ENCODE data around the gene NTMT1.
A peak's percentile ranks its signal among the peaks of the same experiment; 100 is the strongest.
"Not testable (repeated sequence)": the region's sequence is repeated elsewhere in the genome, so short reads cannot be mapped to it uniquely, and the experiment has no call there.

NTMT1 gene

DNA sequence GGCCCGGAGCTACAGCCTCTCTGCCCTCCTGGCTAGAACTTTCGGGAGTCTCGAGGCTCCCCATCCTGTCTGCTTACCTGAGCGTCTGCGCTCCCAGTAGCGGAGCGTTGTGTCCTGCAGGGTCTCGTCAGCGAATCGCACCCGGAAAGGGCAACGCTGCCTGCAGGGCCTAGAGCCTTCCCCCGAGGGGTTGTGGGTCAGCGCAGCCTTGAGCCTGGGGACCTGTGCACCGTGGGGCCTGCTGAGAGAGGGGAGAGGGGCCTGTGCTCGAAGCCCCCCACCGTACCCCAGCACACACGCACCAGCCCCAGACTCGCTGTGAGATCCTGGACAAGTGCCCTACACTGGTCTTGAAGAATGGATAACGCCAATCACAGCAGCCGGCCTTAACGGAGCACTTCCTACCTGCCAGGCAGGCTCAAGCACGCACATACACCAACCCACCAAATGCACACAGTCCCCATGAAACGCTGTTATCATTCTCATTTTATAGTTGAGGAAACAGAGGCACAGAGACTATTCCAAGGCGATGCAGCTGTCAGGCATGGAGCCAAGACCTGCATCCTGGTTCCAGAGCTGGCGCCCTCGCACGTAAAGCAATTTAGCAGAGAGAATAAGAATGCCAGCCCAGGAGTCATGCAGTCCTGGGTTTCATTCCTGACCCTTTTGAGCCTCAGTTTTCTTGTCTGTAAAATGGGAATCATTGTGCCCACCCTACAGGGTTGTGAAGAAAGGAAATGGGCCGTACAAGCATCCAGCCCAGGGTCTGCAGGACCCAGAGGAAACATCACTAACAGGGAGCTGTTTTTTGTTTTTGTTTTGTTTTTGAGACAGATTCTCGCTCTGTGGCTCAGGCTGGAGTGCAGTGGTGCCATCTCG lies 10.3 kb upstream of the NTMT1 start:
- DNase-seq = no peak

DNA sequence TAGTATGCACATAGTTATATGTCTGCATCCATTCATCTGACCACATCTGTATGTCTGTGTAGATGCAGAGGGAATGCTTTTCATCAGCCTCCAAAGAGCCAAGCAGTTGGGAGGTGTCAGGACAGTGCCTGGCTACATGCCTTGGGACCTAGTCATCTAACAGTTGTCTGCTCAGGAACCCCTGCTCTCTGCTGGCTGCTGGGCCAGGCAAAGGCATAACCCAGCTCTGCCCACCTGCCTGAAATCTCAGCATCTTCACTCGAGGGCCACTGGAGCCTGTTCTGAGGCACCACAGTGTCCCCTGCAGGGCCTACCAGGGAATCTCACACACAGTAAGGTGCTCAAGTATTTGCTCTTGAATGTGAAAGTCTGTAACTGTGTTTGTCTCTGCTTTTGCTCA lies 8.8 kb upstream of the NTMT1 start:
- peak; percentile 56 for DNase-seq

DNA sequence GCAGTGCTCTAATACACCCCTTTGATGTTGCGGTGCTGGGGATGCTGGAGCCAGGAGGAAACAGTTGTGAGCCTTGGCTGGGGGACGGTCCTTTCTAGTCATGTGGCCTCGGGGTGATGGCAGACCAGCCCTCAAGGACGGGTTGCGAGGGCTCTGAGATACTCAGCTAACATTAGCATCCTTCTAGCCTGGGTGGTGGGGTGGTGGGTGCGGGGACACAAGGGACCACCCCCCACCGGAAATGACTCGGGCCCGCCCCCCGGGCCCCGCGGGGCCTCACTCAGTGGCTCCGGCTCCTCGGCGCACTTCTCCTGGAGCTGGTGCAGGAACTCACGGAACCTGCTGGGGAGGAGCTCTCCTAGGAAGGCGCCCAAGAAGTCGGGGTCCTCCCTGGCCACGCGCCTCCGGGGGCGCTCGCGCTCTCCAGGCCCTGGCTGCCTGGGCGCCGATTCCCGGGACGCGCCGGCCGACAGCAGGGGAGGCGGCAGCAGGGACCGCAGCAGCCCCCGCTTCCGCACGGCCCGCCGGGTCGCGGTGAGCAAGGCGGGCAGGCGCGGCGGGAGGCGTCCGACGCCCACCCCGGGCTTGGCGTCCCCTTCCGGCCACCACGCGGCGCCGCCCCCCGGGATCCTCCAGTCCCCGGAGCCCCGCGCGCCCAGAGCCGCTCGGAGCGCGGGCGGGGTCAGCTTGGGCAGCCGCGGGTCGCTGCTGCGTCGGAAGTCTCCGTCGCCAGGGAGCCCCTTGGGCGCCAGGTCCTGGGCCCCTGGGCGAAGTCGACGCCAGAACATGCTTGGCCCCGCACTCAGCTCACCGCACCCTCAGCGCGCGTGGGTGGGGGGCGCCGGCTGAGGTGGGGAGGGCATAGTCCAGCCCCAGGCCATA lies 5.9 kb upstream of the NTMT1 start:
- peak; percentile 26 for DNase-seq

DNA sequence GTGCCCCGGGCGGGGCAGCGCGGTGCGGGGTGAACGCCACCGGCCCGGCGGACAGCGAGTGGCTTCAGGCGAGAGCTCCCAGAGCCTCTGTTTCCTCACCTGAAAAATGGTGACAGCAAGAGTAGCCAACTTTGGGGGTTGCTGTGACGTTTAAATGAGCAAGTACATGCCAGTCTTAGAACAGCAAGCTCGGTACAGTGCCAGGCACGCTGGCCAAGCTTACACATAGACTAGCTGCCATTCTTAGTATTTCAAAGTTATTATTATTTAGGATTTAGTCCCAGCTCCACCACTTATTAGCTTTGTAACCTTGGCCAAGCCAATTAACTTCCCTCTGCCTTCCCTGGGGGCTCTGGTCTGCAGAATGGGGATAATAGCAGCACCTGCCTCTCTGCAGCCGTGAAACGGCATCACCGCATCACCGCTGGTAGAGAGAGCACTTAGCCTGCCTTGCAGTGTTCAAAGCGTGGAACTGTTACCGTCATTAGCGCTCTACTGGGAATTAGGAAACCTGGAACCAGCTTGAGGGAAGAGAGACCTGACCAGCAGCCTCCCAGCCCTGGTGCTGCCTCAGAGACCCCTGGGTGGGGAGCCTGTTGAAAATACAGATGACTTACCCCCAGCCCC lies 5.2 kb upstream of the NTMT1 start, which contains the start of gene C9orf50:
Gene C9orf50, minus strand, starts transcription at position 433 of the 627 bp plus-strand sequence. CDS start 527 bp downstream, outside the sequence.
- DNase-seq = peak; percentile 87

DNA sequence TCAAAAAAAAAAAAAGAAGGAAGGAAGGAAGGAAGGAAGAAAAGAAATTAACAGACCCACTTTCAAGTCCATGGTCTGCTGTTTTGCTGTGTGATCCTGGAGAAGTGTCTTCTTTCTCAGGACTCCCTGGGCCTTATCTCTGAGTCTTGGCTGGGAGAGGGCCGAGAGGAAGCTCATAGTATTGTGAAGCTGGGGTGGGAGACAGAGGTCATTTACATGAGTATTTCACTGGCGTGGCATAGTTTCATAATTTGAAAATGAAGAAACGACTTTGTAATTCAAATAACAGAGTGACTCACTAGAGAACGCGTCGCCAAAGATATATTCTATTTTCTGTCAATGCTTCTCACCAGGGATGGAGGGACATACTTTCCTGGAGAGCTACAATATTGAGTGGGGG lies 2.6 kb upstream of the NTMT1 start:
- no peak for DNase-seq

DNA sequence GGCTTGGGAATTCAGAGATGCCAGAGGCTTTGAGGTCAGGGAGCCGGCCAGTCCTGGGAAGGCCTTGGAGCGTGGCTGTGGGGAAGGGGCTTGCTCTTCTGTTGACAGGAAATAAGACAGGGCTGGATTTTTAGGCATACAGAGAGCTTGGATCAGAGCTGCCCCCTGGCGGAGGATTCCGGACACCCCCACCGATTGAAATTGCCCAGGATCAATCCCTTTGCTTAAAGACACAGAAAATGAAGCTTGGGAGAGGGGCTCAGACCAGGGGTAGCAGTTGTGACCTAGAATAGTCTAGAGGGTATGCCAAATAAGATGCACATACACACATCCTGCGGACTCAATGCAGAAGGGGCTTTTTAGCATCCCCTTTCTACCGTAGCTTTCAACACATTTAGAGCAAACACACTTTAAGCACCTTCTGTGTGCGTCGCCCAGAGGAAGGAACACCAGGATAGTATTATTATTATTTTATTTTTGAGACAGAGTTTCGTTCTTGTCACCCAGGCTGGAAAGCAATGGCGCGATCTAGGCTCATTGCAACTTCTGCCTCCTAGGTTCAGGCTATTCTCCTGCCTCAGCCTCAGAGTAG lies 1.7 kb upstream of the NTMT1 start:
- peak; percentile 57 for DNase-seq

DNA sequence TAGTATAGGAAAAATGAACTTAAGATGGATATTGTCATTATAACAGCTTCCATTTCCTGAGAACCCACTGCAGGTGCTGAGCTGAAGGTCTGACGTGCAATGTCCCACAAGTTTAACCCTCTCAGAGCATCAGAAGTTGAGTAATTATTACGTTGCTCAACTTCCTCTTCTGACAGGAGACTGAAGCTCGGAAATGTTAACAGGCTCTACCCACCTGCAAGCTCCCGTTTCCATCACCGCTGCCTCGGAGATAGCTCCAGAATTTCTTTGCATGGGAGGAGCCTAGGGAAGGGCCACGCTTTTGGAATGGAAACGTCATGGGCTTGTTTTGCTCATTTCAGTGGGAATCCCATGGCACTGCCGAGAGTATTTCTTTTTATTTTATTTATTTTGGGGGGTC lies 1.0 kb upstream of the NTMT1 start:
- no peak for DNase-seq

DNA sequence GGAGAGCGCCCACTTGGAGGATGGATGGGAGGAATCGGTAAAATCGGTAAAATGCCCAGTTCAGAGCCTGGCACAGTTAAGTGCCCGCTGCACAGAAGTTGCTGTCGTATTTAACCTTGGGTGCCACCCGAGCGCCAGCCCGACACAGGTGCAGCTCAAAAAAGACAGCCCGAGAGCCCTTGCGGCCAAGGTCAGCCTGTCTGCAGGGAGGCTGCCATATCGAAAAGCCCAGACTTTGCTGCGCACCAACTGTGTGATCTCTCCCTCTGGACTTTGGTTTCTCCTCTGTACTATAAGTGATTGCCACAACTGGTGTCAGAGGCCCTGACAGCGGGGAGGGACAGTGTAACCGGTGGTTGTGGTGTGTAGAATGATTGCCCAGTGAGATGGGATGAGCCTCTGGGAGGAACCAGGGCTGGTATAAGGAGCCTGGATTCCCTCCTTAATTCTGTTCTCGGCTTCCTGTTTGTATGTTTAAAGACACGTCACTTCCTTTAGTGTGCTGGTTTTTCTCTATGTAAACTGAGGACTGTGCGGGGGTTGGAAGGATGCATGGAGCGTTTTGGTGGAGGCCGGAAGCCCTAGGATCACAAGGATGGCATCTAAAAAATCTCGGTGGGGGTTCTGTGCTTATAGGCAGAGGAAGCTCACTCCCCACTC lies 792 bp downstream of the NTMT1 start:
- no peak for DNase-seq

DNA sequence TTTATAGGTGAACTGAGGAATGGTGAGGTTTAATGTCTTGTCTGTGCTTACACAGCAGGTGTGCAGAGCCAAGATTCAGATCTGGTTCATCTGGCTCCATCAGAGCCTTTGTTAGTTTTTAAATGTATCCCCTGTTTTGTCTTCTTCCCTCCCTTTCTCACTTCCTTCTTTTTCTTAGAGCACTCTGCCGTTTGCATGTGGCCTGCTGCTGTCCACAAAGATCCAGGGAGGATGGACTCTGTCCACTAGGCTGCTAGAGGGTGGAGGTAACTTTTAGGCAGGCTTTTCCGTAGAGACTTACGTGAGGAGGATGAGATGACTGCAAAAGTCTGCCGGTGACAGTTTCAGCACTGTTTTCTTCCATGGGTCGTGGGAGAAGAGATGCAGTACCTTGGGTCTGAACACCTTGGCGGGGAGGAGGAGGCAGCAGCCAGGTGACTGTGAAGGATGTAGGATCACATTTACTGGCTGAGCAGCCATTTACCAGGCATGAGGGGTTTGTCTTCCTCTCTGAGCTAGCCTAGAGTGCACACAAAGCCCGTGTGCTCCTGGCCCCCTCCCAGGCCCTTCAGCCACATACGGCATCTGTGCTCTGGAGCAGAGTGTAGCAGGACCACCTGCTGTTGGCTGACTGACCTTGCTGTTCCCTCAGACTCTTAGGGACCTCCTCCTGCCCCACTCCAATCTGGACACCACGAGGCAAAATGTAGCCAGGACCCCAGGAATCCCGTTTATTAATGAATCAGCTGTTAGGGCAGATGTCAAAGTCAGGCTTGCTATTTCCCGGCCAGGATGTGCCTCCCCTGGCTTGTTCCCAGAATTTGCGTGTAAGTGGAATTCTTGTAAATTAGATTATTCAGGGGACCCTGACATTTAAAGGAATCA lies 1.8 kb downstream of the NTMT1 start:
- no peak for DNase-seq

DNA sequence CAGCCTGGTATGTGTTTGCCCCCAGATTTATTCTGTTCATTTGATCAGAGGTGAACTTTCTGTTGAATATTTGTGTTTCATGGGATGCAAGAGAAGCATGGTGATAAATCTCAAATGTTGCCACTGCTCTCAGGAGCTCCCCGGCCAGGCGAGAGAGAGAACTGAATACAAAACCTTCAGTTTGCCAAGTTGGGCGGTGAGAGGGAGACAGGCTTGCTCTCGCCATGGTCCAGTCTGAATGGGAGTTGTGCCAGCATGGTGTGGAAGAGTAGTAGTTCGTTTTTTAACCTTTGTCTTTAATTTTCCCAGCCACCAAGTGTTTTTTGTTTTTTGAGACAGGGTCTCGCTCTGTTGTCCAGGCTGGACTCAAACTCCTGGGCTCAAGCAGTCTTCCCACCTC lies 2.7 kb downstream of the NTMT1 start:
- no peak for DNase-seq

DNA sequence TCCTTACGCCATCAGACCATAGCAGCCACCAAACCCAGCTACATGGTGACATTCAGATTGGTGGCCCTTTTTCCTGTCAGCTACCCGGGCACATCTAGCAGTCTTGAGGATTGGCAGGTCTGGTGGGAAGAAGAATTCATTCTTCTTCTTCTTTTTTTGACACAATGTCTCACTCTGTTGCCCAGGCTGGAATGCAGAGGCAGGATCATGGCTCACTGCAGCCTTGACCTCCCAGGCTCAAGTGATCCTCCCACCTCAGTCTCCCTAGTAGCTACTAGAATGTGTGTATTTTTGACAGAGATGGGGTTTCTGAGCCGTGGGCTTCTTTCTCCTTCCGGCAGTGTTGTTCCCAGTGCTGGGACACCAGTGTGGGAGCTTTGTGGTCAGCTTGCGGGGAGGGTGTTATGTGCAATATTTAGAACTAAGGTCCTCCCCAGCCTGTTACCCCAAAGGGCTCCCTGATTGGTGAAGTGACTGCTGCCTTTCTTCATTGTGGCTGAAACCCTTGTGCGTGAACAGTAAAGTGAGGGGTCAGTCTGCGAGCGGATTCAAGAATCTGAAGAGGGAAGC lies 3.4 kb downstream of the NTMT1 start:
- no peak for DNase-seq

DNA sequence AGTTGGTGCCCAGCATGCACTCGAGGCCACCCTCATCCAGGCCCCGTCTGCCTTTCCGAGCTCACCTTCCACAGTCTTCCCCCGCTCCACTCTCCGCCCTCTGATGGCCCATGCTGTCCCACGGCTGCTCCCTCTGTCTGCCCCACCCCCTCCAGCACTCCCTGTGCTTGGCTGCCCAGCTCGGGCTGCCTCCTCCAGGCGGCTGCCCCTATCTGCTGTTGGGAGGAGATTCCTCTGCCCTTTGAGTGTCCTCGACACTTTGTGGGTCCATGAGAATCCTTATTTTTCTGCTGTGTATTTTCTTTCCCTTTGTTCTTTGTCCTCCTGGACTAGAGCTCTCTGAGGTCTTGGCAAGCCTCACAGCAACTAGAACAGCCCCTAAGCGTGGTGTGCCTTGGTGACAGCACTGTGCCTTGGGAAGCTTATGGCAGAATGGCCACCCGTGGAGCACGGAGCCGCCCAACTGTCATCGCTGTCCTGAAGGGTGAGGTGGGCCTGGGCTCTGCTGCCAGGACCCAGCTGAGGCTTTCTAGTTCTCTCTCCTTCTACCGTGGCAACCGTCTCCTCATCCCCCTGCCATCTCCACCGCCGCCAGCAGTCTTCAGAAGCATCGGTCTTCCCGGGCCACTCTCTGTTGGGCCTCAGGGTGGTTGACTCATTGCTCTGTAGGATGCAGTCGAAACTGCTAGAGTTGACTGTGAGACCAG lies 5.2 kb downstream of the NTMT1 start:
- no peak for DNase-seq

DNA sequence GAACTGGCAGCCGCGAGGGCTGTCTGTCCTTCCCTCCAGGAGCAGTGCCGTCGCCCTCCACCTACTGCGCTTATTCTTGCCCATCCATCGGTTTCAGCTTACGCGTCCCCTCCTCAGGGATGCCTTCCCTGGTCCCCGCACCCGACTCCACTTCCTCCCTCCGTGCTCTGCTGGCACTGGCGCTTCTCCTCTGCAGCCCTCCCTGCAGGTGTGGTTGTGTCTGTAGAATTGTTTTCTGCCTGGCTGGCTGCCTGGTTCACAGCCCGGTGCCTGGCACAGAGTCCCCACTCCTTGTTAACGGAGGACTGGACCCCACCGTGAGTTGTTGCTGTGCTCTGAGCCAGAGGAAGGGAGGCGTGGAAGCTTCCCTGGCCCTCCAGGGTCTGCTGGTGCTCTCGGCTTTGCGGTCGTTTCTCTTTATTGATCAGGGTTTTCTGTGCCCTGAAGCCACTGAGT lies 5.7 kb downstream of the NTMT1 start:
- no peak for DNase-seq

DNA sequence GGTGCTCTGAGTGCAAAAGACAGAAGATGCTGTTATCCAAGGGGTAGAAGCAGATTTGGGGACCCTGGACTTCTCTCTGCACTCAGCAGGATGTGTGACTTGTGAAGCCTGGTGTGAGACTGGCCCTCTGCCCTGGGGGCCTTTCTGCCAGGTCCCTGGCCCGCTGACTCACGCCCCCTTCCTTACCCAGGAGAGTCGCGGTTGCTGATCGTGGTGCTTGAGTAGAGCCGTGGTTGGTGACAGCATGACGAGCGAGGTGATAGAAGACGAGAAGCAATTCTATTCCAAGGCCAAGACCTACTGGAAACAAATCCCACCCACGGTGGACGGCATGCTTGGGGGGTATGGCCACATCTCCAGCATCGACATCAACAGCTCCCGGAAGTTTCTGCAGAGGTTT lies 6.5 kb downstream of the NTMT1 start:
- no peak for DNase-seq

DNA sequence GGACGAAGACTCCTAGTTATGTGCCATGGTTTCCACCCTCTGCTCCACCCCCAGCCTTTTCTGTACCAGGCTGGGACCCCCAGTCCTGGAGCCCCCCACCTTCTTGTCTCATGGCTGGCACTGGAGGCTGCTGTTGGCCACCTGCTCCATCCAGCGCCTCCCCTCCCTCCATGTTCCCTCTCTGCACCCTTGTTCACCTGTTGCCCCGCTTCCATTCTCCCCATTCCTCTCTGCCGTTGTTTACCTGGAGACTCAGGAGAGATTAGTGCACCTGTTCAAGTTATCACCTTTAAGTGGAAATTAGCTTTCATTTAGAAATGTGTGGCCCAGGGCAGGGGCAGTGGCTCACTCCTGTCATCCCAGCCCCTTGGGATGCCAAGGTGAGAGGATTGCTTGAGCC lies 7.2 kb downstream of the NTMT1 start:
- no peak for DNase-seq

DNA sequence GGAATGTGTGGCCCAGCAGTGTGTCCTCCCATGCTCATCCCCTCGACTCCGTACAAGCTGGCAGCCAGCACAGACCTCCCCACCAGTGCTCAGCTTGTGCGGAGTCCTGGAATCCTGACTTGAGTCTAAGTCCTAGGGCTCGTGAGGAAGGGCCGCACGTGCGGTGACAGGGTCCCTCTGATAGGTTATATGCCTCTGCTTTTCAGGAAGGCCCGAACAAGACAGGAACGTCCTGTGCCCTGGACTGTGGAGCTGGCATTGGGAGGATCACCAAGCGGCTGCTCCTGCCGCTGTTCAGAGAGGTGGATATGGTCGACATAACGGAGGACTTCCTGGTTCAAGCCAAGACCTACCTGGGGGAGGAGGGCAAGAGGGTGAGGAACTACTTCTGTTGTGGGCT lies 7.9 kb downstream of the NTMT1 start:
- DNase-seq = no peak

DNA sequence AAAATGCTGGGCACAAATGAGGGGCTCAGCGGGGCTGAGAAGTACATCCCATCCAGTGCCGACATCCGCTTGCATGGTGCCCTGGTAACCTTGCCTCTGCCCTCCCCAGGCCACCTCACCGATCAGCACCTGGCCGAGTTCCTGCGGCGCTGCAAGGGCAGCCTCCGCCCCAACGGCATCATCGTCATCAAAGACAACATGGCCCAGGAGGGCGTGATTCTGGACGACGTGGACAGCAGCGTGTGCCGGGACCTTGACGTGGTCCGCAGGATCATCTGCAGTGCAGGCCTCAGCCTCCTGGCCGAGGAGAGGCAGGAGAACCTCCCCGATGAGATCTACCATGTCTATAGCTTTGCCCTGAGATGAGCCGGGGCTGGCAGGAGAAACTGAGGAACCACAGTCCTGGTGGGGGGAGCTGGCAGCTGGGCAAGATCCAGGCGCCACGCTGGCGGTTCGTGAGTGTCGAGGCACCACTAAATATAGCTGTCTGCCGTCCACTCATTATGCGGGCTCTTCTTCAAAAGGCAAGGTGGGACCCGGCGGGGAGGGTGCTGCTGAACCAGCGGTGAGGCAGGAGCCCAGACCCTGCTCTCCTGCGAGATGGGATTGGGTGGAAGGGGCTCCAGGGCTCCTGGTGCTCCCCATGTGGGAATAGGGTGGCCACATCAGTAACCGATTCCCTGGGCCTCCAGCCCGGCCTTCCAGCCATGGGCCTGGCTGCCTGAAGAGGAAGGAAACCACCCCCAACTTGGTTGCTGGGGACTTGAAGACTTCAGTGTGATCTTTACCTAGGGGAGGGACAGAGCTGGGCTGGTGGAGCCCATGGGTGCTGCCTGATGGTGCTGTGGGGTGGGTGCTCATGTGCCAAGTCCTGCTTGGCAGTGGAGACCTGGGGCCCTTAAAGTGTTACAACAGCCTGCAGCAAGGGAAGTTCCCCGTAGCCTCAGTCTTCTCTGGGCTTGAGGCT lies 9.4 kb downstream of the NTMT1 start:
- no peak for DNase-seq

DNA sequence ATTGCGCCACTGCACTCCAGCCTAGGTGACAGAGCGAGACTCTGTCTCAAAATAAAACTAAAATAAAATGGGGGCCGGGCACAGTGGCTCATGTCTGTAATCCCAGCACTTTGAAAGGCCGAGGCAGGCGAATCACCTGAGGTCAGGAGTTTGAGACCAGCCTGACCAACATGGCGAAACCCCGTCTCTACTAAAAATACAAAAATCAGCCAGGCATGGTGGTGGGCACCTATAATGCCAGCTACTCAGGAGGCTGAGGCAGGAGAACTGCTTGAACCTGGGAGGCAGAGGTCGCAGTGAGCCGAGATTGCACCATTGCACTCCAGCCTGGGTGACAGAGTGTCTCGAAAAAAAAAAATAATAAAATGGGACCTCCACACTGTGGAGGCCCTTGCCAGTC lies 10.4 kb downstream of the NTMT1 start:
- not testable (repeated sequence) for DNase-seq

DNA sequence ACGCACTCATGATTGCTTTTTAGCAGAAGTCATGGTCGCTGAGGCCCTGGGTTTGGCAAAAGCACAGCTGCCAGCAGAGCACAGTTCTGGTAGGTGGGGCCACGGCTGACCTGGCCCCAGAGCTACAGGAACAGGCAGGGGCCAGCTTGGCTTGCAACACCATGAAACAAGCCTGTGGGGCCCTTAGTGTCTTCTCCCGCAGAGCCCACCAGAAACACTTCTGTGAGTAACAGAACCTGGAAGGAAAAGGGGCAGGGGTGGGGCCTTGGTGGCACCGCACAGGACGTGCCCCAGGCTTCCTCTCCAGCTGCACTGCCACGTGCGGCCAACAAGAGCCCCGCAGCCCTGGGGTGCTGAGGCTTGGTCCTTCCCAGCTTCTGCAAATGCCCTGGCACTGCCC lies 11.1 kb downstream of the NTMT1 start:
- DNase-seq = no peak
